ENCODE results near the gene PASK. TPM values are rescaled to one million over a fixed set of nuclear protein-coding genes. Genes with fewer than 3 reads are reported as not detected.

PASK gene
- total RNA-seq, 1 donor from 2014 or later = 64.2 TPM

- no peak for DNase-seq (ENCODE audit: low read depth, low spot score)
- no peak overlapping the region for H3K27ac Mint-ChIP-seq (ENCODE audit: unreplicated experiment)
- H3K4me1 Mint-ChIP-seq = no peaks in the 10 kb centered on the region
- H3K36me3 Mint-ChIP-seq (ENCODE audit: low read depth) = peaks cover 15% of the 10 kb centered on the region
- no peak for TF ChIP-seq CTCF (conservative IDR thresholded peaks at IDR 0.05)
- H3K9me3 Mint-ChIP-seq = peaks cover 3% of the 10 kb centered on the region
- no peak overlapping the region for H3K4me3 Mint-ChIP-seq
- no peaks in the 10 kb centered on the region for H3K27me3 Mint-ChIP-seq (ENCODE audit: low read depth)
Observed at GRCh38 chr2:241120440-241120839, 28.8 kb downstream of the PASK start.

GRCh38 chr2:241118737-241119505 is 30.4 kb downstream of the PASK start:
- Mint-ChIP-seq H3K27me3 (ENCODE audit: low read depth) (no peaks in the 10 kb centered on the region), H3K36me3 (ENCODE audit: low read depth) (peaks cover 19% of the 10 kb centered on the region), H3K9me3 (peaks cover 3% of the 10 kb centered on the region), H3K4me3 (no peak overlapping the region), H3K27ac (ENCODE audit: unreplicated experiment) (no peak overlapping the region), H3K4me1 (no peaks in the 10 kb centered on the region)
- no peak for DNase-seq (ENCODE audit: low read depth, low spot score)
- TF ChIP-seq CTCF (conservative IDR thresholded peaks at IDR 0.05) = no peak

GRCh38 chr2:241116606-241117560 is 32.4 kb downstream of the PASK start:
- no peaks in the 10 kb centered on the region for H3K4me1 Mint-ChIP-seq
- H3K27ac Mint-ChIP-seq (ENCODE audit: unreplicated experiment) = peak overlapping the region; percentile 35
- H3K27me3 Mint-ChIP-seq (ENCODE audit: low read depth) = no peaks in the 10 kb centered on the region
- H3K9me3 Mint-ChIP-seq = peaks cover 3% of the 10 kb centered on the region
- TF ChIP-seq CTCF (conservative IDR thresholded peaks at IDR 0.05) = no peak
- H3K36me3 Mint-ChIP-seq (ENCODE audit: low read depth) = peaks cover 19% of the 10 kb centered on the region
- H3K4me3 Mint-ChIP-seq = no peak overlapping the region
- DNase-seq (ENCODE audit: low read depth, low spot score) = no peak

GRCh38 chr2:241115361-241115760 is 33.9 kb downstream of the PASK start:
- Mint-ChIP-seq H3K27me3 (ENCODE audit: low read depth) (no peaks in the 10 kb centered on the region), H3K36me3 (ENCODE audit: low read depth) (peaks cover 6% of the 10 kb centered on the region), H3K9me3 (no peaks in the 10 kb centered on the region), H3K27ac (ENCODE audit: unreplicated experiment) (no peak overlapping the region), H3K4me3 (no peak overlapping the region), H3K4me1 (no peaks in the 10 kb centered on the region)
- no peak for DNase-seq (ENCODE audit: low read depth, low spot score)
- no peak for TF ChIP-seq CTCF (conservative IDR thresholded peaks at IDR 0.05)

GRCh38 chr2:241114836-241115235 is 34.4 kb downstream of the PASK start:
- peaks cover 3% of the 10 kb centered on the region for H3K36me3 Mint-ChIP-seq (ENCODE audit: low read depth)
- H3K4me1 Mint-ChIP-seq = no peaks in the 10 kb centered on the region
- no peaks in the 10 kb centered on the region for H3K9me3 Mint-ChIP-seq
- no peak for DNase-seq (ENCODE audit: low read depth, low spot score)
- no peak overlapping the region for H3K4me3 Mint-ChIP-seq
- TF ChIP-seq CTCF (conservative IDR thresholded peaks at IDR 0.05) = no peak
- H3K27ac Mint-ChIP-seq (ENCODE audit: unreplicated experiment) = no peak overlapping the region
- no peaks in the 10 kb centered on the region for H3K27me3 Mint-ChIP-seq (ENCODE audit: low read depth)
